CD14-positive monocyte (primary cell): Measurements from ENCODE around the gene BDKRB2. TPM values are rescaled to one million over a fixed set of nuclear protein-coding genes. Genes with fewer than 3 reads are reported as not detected.
A peak's percentile ranks its signal among the peaks of the same experiment; 100 is the strongest.

Experiments used
- DNase-seq, 3 donors: peaks; one replicate each; pipeline ENCODE4 v3.0.0-alpha.2; 2011 to 2022
- H2AFZ ChIP-seq: 2 replicates; pipeline ENCODE4 v1.6.0; 2012; ENCODE audit warnings: mild to moderate bottlenecking, low read depth, low read length, inconsistent platforms; ENCODE audit not compliant: insufficient read depth, poor library complexity, severe bottlenecking
- H3K27ac ChIP-seq, 2 donors: 1 replicate in 1 of 2; 2 replicates in 1 of 2; pipeline ENCODE4 v1.5.1; 2012 to 2013; ENCODE audit warnings: low read length in 2 of 2, control low read depth in 1 of 2, inconsistent platforms in 1 of 2, low read depth in 1 of 2, mild to moderate bottlenecking in 1 of 2
- H3K27me3 ChIP-seq, 2 donors: one replicate each; pipeline versions ENCODE4 v1.6.0 to v1.6.1; 2011 to 2013; ENCODE audit warnings: low read length in 2 of 2; ENCODE audit not compliant: control insufficient read depth in 2 of 2, insufficient read depth in 2 of 2
- H3K36me3 ChIP-seq, 2 donors: replicated peaks in 1 of 2; 1 replicate in 1 of 2; 2 replicates in 1 of 2; pipeline versions ENCODE4 v1.5.1 to v1.6.1; 2012 to 2013; ENCODE audit warnings: low read length in 2 of 2, control low read depth in 1 of 2, inconsistent platforms in 1 of 2, mild to moderate bottlenecking in 1 of 2; ENCODE audit not compliant: insufficient read depth in 2 of 2, control insufficient read depth in 1 of 2
- H3K4me1 ChIP-seq, 2 donors: 1 replicate in 1 of 2; 2 replicates in 1 of 2; pipeline versions ENCODE4 v1.5.1 to v1.6.1; 2012 to 2013; ENCODE audit warnings: low read length in 2 of 2, control low read depth in 1 of 2, inconsistent platforms in 1 of 2, mild to moderate bottlenecking in 1 of 2, moderate library complexity in 1 of 2; ENCODE audit not compliant: insufficient read depth in 2 of 2, control insufficient read depth in 1 of 2
- H3K4me2 ChIP-seq: replicated peaks from 2 replicates; pipeline ENCODE3; 2012; ENCODE audit warnings: low read length, moderate library complexity, mild to moderate bottlenecking; ENCODE audit not compliant: poor library complexity, severe bottlenecking; ENCODE audit errors: extremely low read depth
- H3K4me3 ChIP-seq, 3 experiments: fragments of 200-600 bp in 1 of 3; sonication (generic) in 1 of 3; replicated peaks in 1 of 3; 1 replicate in 2 of 3; 2 replicates in 1 of 3; pipeline ENCODE4 v1.5.1; 2011 to 2013; ENCODE audit warnings: low read length in 3 of 3, mild to moderate bottlenecking in 3 of 3, control low read depth in 2 of 3, low read depth in 2 of 3, inconsistent platforms in 1 of 3, moderate library complexity in 1 of 3
- H3K79me2 ChIP-seq: 2 replicates; pipeline ENCODE4 v1.6.0; 2012; ENCODE audit warnings: mild to moderate bottlenecking, control low read depth, inconsistent platforms, low read length, moderate library complexity; ENCODE audit not compliant: insufficient read depth
- H3K9ac ChIP-seq: 2 replicates; pipeline ENCODE4 v1.6.0; 2017; ENCODE audit warnings: low read length, mild to moderate bottlenecking; ENCODE audit not compliant: insufficient read depth, poor library complexity, severe bottlenecking
- H3K9me3 ChIP-seq, 2 donors: replicated peaks in 1 of 2; 1 replicate in 1 of 2; 2 replicates in 1 of 2; pipeline versions ENCODE4 v1.5.1 to v1.6.1; 2012 to 2013; ENCODE audit warnings: low read length in 2 of 2, control low read depth in 1 of 2; ENCODE audit not compliant: control insufficient read depth in 1 of 2, insufficient read depth in 1 of 2
- H4K20me1 ChIP-seq: 2 replicates; pipeline ENCODE4 v1.6.0; 2012; ENCODE audit warnings: mild to moderate bottlenecking, low read length, control low read depth, moderate library complexity; ENCODE audit not compliant: insufficient read depth
- H3K27ac Mint-ChIP-seq, 7 donors: one replicate each; pipeline ENCODE4 v1.8.0; 2020; ENCODE audit warnings: mild to moderate bottlenecking in 7 of 7, mixed read lengths in 7 of 7, moderate library complexity in 6 of 7, inconsistent platforms in 2 of 7
- H3K27me3 Mint-ChIP-seq, 3 donors: one replicate each; pipeline ENCODE4 v1.8.0; 2021 to 2022; ENCODE audit warnings: low read depth in 3 of 3, mild to moderate bottlenecking in 3 of 3, mixed read lengths in 3 of 3, moderate library complexity in 3 of 3, inconsistent platforms in 1 of 3
- H3K36me3 Mint-ChIP-seq, 2 donors: one replicate each; pipeline ENCODE4 v1.8.0; 2020; ENCODE audit warnings: mixed read lengths in 2 of 2, inconsistent platforms in 1 of 2, mild to moderate bottlenecking in 1 of 2
- H3K4me1 Mint-ChIP-seq: one replicate; pipeline ENCODE4 v1.8.0; 2020; ENCODE audit warnings: mild to moderate bottlenecking, mixed read lengths
- H3K4me3 Mint-ChIP-seq, 2 donors: one replicate each; pipeline ENCODE4 v1.8.0; 2020; ENCODE audit warnings: mild to moderate bottlenecking in 2 of 2, mixed read lengths in 2 of 2, moderate library complexity in 1 of 2
- H3K9me3 Mint-ChIP-seq, 7 donors: one replicate each; pipeline ENCODE4 v1.8.0; 2020 to 2022; ENCODE audit warnings: mixed read lengths in 7 of 7, mild to moderate bottlenecking in 6 of 7, moderate library complexity in 6 of 7, inconsistent platforms in 2 of 7
- CTCF ChIP-seq: fragments of 200-600 bp; IDR thresholded peaks from one replicate; pipeline ENCODE4 v1.8.0; 2022; ENCODE audit warnings: antibody characterized with exemption, mild to moderate bottlenecking
- WGBS: methylation state at CpG from one replicate; pipeline ENCODE4 v1.1.5; 2013; ENCODE audit warnings: missing lambda C conversion rate; ENCODE audit not compliant: insufficient coverage; 5-methylcytosine and 5-hydroxymethylcytosine counted together
- intact Hi-C, 2 donors: fragments of 100-400 bp; cut with micrococcal nuclease; formaldehyde crosslinking; loops; one replicate each; pipeline versions ENCODE4 v1.15.0 to v1.15.1; 2023
- polyA plus RNA-seq, 3 donors: library from polyadenylated mRNA; depleted of rRNA in 1 of 3; unstranded in 2 of 3; stranded (reverse) in 1 of 3; fragments of 300-500 nt in 2 of 3; fragments of >200 nt in 1 of 3; fragmentation: Illumina TruSeq in 2 of 3; gene quantifications; 1 replicate in 2 of 3; 2 replicates in 1 of 3; pipeline ENCODE4 v1.2.3, GENCODE V29; 2012 to 2021

The BDKRB2 gene
- polyA plus RNA-seq, 3 donors: not detected

GRCh38 chr14:96250485-96250884, 45.8 kb downstream of the BDKRB2 start:
- Mint-ChIP-seq H3K27ac (no peak overlapping the region), H3K4me3 (no peak overlapping the region), H3K4me1 (peaks cover 17% of the 10 kb centered on the region), H3K36me3 (no peaks in the 10 kb centered on the region), H3K27me3 (peaks cover 0 to 12% (median 5%) of the 10 kb centered on the region in 3 donors), H3K9me3 (peaks cover 0 to 2% (median 0%) of the 10 kb centered on the region in 7 donors)
- H3K4me3 ChIP-seq: no peak overlapping the region
- H3K36me3 ChIP-seq: no peaks in the 10 kb centered on the region
- no peaks in the 10 kb centered on the region for H3K27me3 ChIP-seq
- H4K20me1 ChIP-seq: no peaks in the 10 kb centered on the region
- no peak overlapping the region for H3K9ac ChIP-seq
- intact Hi-C loops: no loop called here
- no peak overlapping the region for H2AFZ ChIP-seq
- TF ChIP-seq CTCF: no peak
- peaks cover 15 to 19% of the 10 kb centered on the region in 2 donors for H3K4me1 ChIP-seq
- no peaks in the 10 kb centered on the region for H3K79me2 ChIP-seq
- H3K4me2 ChIP-seq: no peak overlapping the region
- no peaks in the 10 kb centered on the region for H3K9me3 ChIP-seq
- 75% methylated on average over 1 of the region's 3 CpGs for WGBS
- no peak overlapping the region for H3K27ac ChIP-seq
- no peak for DNase-seq

GRCh38 chr14:96251656-96252155, 47.1 kb downstream of the BDKRB2 start:
- no peaks in the 10 kb centered on the region for H3K27me3 ChIP-seq
- H3K36me3 Mint-ChIP-seq: no peaks in the 10 kb centered on the region
- H2AFZ ChIP-seq: no peak overlapping the region
- peaks cover 0 to 2% (median 0%) of the 10 kb centered on the region in 7 donors for H3K9me3 Mint-ChIP-seq
- H3K9ac ChIP-seq: no peak overlapping the region
- H3K27ac Mint-ChIP-seq: peak overlapping the region in 1 of 7 donors; percentile 43
- no peaks in the 10 kb centered on the region for H3K9me3 ChIP-seq
- H3K4me3 ChIP-seq: no peak overlapping the region
- no peak overlapping the region for H3K4me2 ChIP-seq
- H4K20me1 ChIP-seq: no peaks in the 10 kb centered on the region
- DNase-seq: no peak
- H3K27ac ChIP-seq: no peak overlapping the region
- intact Hi-C loops: no loop called here
- H3K79me2 ChIP-seq: no peaks in the 10 kb centered on the region
- peaks cover 15 to 19% of the 10 kb centered on the region in 2 donors for H3K4me1 ChIP-seq
- no peak for TF ChIP-seq CTCF
- WGBS: 96% methylated on average over 2 of the region's 4 CpGs
- no peaks in the 10 kb centered on the region for H3K36me3 ChIP-seq
- H3K4me1 Mint-ChIP-seq: peaks cover 17% of the 10 kb centered on the region
- no peak overlapping the region for H3K4me3 Mint-ChIP-seq
- H3K27me3 Mint-ChIP-seq: peaks cover 0 to 12% (median 7%) of the 10 kb centered on the region in 3 donors
